Progenitor cell of endocrine pancreas (in vitro differentiated cells): ENCODE results near the gene PPM1E. TPM values are rescaled to one million over a fixed set of nuclear protein-coding genes. Genes with fewer than 3 reads are reported as not detected.

ENCODE experiments used
- DNase-seq: peaks from one replicate; pipeline ENCODE4 v3.0.0; 2021; ENCODE audit warnings: low spot score; ENCODE audit not compliant: unreplicated experiment
- H3K27ac Mint-ChIP-seq: 2 replicates; pipeline ENCODE4 v1.8.0; 2021; ENCODE audit warnings: mild to moderate bottlenecking, moderate library complexity, mixed read lengths
- H3K27me3 Mint-ChIP-seq: 2 replicates; pipeline ENCODE4 v1.8.0; 2021; ENCODE audit warnings: mixed read lengths
- H3K36me3 Mint-ChIP-seq: 2 replicates; pipeline ENCODE4 v1.8.0; 2022; ENCODE audit warnings: mixed read lengths; ENCODE audit not compliant: insufficient read depth
- H3K4me1 Mint-ChIP-seq: 2 replicates; pipeline ENCODE4 v1.8.0; 2021; ENCODE audit warnings: low read depth, mixed read lengths
- H3K4me3 Mint-ChIP-seq: 2 replicates; pipeline ENCODE4 v1.8.0; 2021; ENCODE audit warnings: low read depth, mild to moderate bottlenecking, moderate library complexity, mixed read lengths
- H3K9me3 Mint-ChIP-seq: 2 replicates; pipeline ENCODE4 v1.8.0; 2021; ENCODE audit warnings: low read depth, mixed read lengths
- CTCF ChIP-seq: fragments of 200-600 bp; sonication (generic); IDR thresholded peaks from one replicate; pipeline ENCODE4 v1.5.0; 2021; ENCODE audit warnings: antibody characterized with exemption, mild to moderate bottlenecking; ENCODE audit not compliant: unreplicated experiment
- total RNA-seq: library from RNA; stranded (reverse); gene quantifications from 2 replicates; pipeline ENCODE4 v1.2.1, GENCODE V29; 2021

The PPM1E gene
- total RNA-seq, 1 donor from 2014 or later: 1.6 TPM

DNA sequence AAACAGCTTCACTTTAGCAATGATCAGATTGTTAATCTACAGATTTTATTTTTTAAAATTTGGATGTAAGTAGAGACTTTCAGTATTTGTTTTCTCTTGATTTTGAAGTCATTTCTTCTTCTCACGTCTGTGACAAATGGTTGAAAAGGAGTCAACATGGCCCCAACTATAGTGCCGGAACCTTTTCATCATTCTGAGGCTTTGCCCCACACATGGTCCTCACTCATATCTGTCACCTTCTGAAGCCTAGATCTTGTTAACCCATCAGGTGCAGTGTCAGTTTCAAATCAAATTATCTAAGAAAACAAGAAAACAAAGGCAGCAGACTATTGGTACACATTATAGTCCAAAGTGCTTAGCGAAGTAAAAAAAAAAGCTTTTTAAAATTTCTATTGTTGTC, 227.0 kb downstream of the PPM1E start:
- no peaks in the 10 kb centered on the region for H3K27me3 Mint-ChIP-seq
- no peak overlapping the region for H3K4me3 Mint-ChIP-seq
- no peaks in the 10 kb centered on the region for H3K9me3 Mint-ChIP-seq
- no peak for TF ChIP-seq CTCF
- H3K27ac Mint-ChIP-seq: peak overlapping the region; percentile 27
- no peak for DNase-seq
- H3K36me3 Mint-ChIP-seq: no peaks in the 10 kb centered on the region
- H3K4me1 Mint-ChIP-seq: no peaks in the 10 kb centered on the region

GRCh38 chr17:58985367-58985766, 229.7 kb downstream of the PPM1E start:
- H3K4me1 Mint-ChIP-seq: no peaks in the 10 kb centered on the region
- H3K27me3 Mint-ChIP-seq: no peaks in the 10 kb centered on the region
- no peak for DNase-seq
- no peaks in the 10 kb centered on the region for H3K9me3 Mint-ChIP-seq
- no peak overlapping the region for H3K4me3 Mint-ChIP-seq
- no peak for TF ChIP-seq CTCF
- no peaks in the 10 kb centered on the region for H3K36me3 Mint-ChIP-seq
- no peak overlapping the region for H3K27ac Mint-ChIP-seq

DNA sequence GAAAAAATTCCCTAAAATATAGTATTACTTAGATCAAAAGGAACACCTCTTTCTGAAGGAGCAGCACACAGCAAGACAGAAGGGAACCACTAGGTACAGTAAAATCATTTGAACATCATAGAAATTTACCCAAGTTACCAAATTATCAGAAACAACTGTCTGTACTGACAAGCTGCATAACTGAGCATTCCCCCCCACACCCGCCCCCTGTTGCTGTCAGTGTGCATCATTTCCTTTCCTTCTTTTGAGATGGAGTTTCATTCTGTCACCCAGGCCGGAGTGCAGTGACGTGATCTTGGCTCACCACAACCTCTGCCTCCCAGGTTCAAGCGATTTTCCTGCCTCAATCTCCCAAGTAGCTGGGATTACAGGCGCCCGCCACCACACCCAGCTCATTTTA, 230.3 kb downstream of the PPM1E start:
- no peak for TF ChIP-seq CTCF
- no peak overlapping the region for H3K4me3 Mint-ChIP-seq
- no peaks in the 10 kb centered on the region for H3K4me1 Mint-ChIP-seq
- no peaks in the 10 kb centered on the region for H3K36me3 Mint-ChIP-seq
- H3K9me3 Mint-ChIP-seq: no peaks in the 10 kb centered on the region
- no peak for DNase-seq
- no peak overlapping the region for H3K27ac Mint-ChIP-seq
- no peaks in the 10 kb centered on the region for H3K27me3 Mint-ChIP-seq

GRCh38 chr17:58989629-58990028, 234.0 kb downstream of the PPM1E start:
- no peaks in the 10 kb centered on the region for H3K9me3 Mint-ChIP-seq
- H3K36me3 Mint-ChIP-seq: no peaks in the 10 kb centered on the region

DNA sequence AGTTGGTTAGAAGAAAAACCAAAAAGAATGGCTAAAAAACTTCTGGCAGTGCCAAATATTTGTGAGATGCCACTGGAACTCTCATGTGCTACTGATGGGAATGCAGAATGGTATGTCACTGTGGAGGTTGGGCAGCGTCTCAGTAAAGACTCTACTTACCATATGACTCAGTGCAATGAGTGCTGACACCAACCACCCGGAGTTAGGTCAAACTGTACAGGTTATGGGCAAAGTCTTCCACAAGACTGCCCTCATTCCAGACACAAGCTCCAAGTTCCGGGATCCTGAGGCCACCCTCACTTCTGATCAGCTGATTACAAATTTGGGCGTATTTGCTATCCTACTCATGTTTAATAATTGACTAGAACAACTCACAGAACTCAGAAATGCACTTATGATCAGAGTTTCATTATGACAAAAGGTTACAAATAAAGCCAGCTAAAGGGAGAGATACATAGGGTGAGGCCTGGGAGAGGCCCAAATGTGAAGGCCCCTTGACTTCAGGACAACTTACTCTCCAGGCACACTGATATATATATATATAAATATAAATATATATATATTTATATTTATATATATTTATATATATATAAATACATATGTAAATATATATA, 236.2 kb downstream of the PPM1E start:
- H3K4me3 Mint-ChIP-seq: no peak overlapping the region
- TF ChIP-seq CTCF: no peak

More at GRCh38 chr17:58989629-58990028, 234.0 kb downstream of the PPM1E start:
- H3K27me3 Mint-ChIP-seq: no peaks in the 10 kb centered on the region
- H3K4me3 Mint-ChIP-seq: no peak overlapping the region
- no peak for DNase-seq
- peaks cover 5% of the 10 kb centered on the region for H3K4me1 Mint-ChIP-seq
- H3K27ac Mint-ChIP-seq: no peak overlapping the region
- TF ChIP-seq CTCF: no peak

More for the DNA sequence above, 236.2 kb downstream of the PPM1E start:
- H3K27ac Mint-ChIP-seq: peak overlapping the region; percentile 62
- no peak for DNase-seq
- no peaks in the 10 kb centered on the region for H3K36me3 Mint-ChIP-seq
- no peaks in the 10 kb centered on the region for H3K27me3 Mint-ChIP-seq
- H3K9me3 Mint-ChIP-seq: no peaks in the 10 kb centered on the region
- H3K4me1 Mint-ChIP-seq: peaks cover 5% of the 10 kb centered on the region
